HCT116 (cell line): ENCODE results near the gene CHD8. TPM values are rescaled to one million over a fixed set of nuclear protein-coding genes. Genes with fewer than 3 reads are reported as not detected.

Experiments
- ATAC-seq: fragments of 200-7000 bp; cut with Tn5 transposase; 2 replicates; pipeline ENCODE4 v1.9.1; 2020; ENCODE audit warnings: mild to moderate bottlenecking, moderate library complexity
- BruUV-seq: library from RNA; stranded (reverse); fragments of 400-500 nt; replicated peaks from 2 replicates; lab custom pipeline; 2021; lab: Mats Ljungman, UMichigan
- CTCF ChIA-PET: fragments of 300-600 bp; sonication (Branson Sonifier 250); formaldehyde crosslinking; loops from one replicate; lab custom pipeline; 2021; ENCODE audit warnings: antibody characterized with exemption; lab: Charles Lee
- POLR2A ChIA-PET: fragments of 300-600, 350-600 bp; sonication (Branson Sonifier 250); formaldehyde crosslinking; loops from one replicate; lab custom pipeline; 2021; ENCODE audit warnings: antibody characterized with exemption; lab: Charles Lee
- RAD21 ChIA-PET, 2 experiments: fragments of 300-600 bp; sonication (Branson Sonifier 250); formaldehyde crosslinking; loops; one replicate each; lab custom pipeline; 2023; ENCODE audit warnings: low total read pairs in 2 of 2; ENCODE audit not compliant: uncharacterized antibody in 2 of 2, unreplicated experiment in 2 of 2, low non-redundant PET in 1 of 2; lab: Charles Lee
- DNase-seq: peaks from one replicate; pipeline ENCODE4 v3.0.0-alpha.2; 2010; ENCODE audit warnings: low read depth, low spot score
- H2AFZ ChIP-seq: fragments of 200-600 bp; shearing (Covaris generic), sonication (generic); 2 replicates; pipeline ENCODE4 v1.6.1; 2017; ENCODE audit warnings: low read depth, mixed run types, mixed read lengths, antibody characterized with exemption, low read length; ENCODE audit not compliant: poor library complexity, severe bottlenecking
- H3K27ac ChIP-seq: 2 replicates; pipeline ENCODE4 v1.5.1; 2012; ENCODE audit warnings: low read depth, low read length
- H3K27me3 ChIP-seq: fragments of 200-600 bp; sonication (generic); 2 replicates; pipeline ENCODE4 v1.6.1; 2016; ENCODE audit warnings: mixed run types, low read length, mixed read lengths; ENCODE audit not compliant: insufficient read depth
- H3K36me3 ChIP-seq, 2 experiments: fragments of 200-500 bp in 1 of 2; fragments of 200-600 bp in 1 of 2; sonication (Bioruptor generic) in 1 of 2; sonication (generic) in 1 of 2; 2 replicates each; pipeline versions ENCODE4 v1.5.1 to v1.6.1; 2014 to 2016; ENCODE audit warnings: low read length in 2 of 2, inconsistent platforms in 1 of 2, mixed read lengths in 1 of 2, mixed run types in 1 of 2; ENCODE audit not compliant: insufficient read depth in 2 of 2, control insufficient read depth in 1 of 2
- H3K4me1 ChIP-seq, 2 experiments: fragments of 200-600 bp in 1 of 2; sonication (generic) in 1 of 2; 2 replicates each; pipeline versions ENCODE4 v1.5.1 to v1.6.1; 2012 to 2017; ENCODE audit warnings: low read length in 2 of 2, inconsistent platforms in 1 of 2, mild to moderate bottlenecking in 1 of 2, mixed read lengths in 1 of 2, mixed run types in 1 of 2, moderate library complexity in 1 of 2; ENCODE audit not compliant: insufficient read depth in 2 of 2, control insufficient read depth in 1 of 2
- H3K4me2 ChIP-seq: fragments of 200-600 bp; sonication (generic); 2 replicates; pipeline ENCODE4 v1.6.1; 2017; ENCODE audit warnings: mixed run types, low read length, mixed read lengths
- H3K4me3 ChIP-seq, 2 experiments: fragments of 200-600 bp in 1 of 2; sonication (generic) in 1 of 2; replicated peaks in 1 of 2; 2 replicates each; pipeline ENCODE4 v1.5.1; 2011 to 2016; ENCODE audit warnings: low read length in 2 of 2, control low read depth in 1 of 2, low read depth in 1 of 2, mild to moderate bottlenecking in 1 of 2, mixed read lengths in 1 of 2, mixed run types in 1 of 2
- H3K79me2 ChIP-seq: fragments of 200-600 bp; sonication (generic); 2 replicates; pipeline ENCODE4 v1.6.1; 2017; ENCODE audit warnings: mild to moderate bottlenecking, mixed run types, low read length, moderate library complexity, mixed read lengths; ENCODE audit not compliant: insufficient read depth
- H3K9ac ChIP-seq: fragments of 200-600 bp; sonication (generic); 2 replicates; pipeline ENCODE4 v1.6.1; 2016; ENCODE audit warnings: low read length, mixed read lengths
- H3K9me2 ChIP-seq: fragments of 200-600 bp; sonication (generic), shearing (Covaris generic); 2 replicates; pipeline ENCODE4 v1.6.1; 2017; ENCODE audit warnings: mixed run types, mild to moderate bottlenecking, moderate library complexity; ENCODE audit not compliant: insufficient read depth
- H3K9me3 ChIP-seq, 2 experiments: fragments of 200-500 bp in 1 of 2; fragments of 200-600 bp in 1 of 2; sonication (Bioruptor generic) in 1 of 2; sonication (generic) in 1 of 2; 2 replicates each; pipeline ENCODE4 v1.6.1; 2014 to 2017; ENCODE audit warnings: low read length in 2 of 2, mixed read lengths in 2 of 2, inconsistent platforms in 1 of 2, low read depth in 1 of 2, mild to moderate bottlenecking in 1 of 2, mixed run types in 1 of 2, moderate library complexity in 1 of 2; ENCODE audit not compliant: control insufficient read depth in 1 of 2, insufficient read depth in 1 of 2
- H4K20me1 ChIP-seq: fragments of 200-600 bp; sonication (generic), shearing (Covaris generic); 2 replicates; pipeline ENCODE4 v1.6.1; 2017; ENCODE audit warnings: mixed run types, mild to moderate bottlenecking, moderate library complexity; ENCODE audit not compliant: insufficient read depth
- ATF3 ChIP-seq: IDR thresholded peaks from 2 replicates; pipeline ENCODE4 v1.6.1; 2012
- CEBPB ChIP-seq: IDR thresholded peaks from 2 replicates; pipeline ENCODE4 v1.6.1; 2012; ENCODE audit warnings: low read depth
- EGR1 ChIP-seq: IDR thresholded peaks from 2 replicates; pipeline ENCODE4 v1.6.1; 2012; ENCODE audit warnings: low read depth
- POLR2AphosphoS5 ChIP-seq: IDR thresholded peaks from 2 replicates; pipeline ENCODE4 v1.6.1; 2011; ENCODE audit warnings: mild to moderate bottlenecking, low read depth, low read length, moderate library complexity
- SP1 ChIP-seq: IDR thresholded peaks from 2 replicates; pipeline ENCODE4 v1.6.1; 2012; ENCODE audit warnings: low read depth
- TCF7L2 ChIP-seq: IDR thresholded peaks from 2 replicates; pipeline ENCODE4 v1.7.0; 2011; ENCODE audit warnings: borderline replicate concordance, inconsistent platforms; ENCODE audit not compliant: insufficient read depth, insufficient read length; ENCODE audit errors: extremely low read depth
- YY1 ChIP-seq: IDR thresholded peaks from 2 replicates; pipeline ENCODE4 v1.6.1; 2011; ENCODE audit warnings: low read length, low read depth, moderate library complexity, mild to moderate bottlenecking; ENCODE audit not compliant: insufficient replicate concordance; ENCODE audit errors: extremely low read depth
- ZBTB33 ChIP-seq: IDR thresholded peaks from 2 replicates; pipeline ENCODE4 v1.6.1; 2011; ENCODE audit warnings: mild to moderate bottlenecking, low read length, moderate library complexity; ENCODE audit not compliant: insufficient replicate concordance; ENCODE audit errors: extremely low read depth
- ZFX ChIP-seq: fragments of 450-650 bp; IDR thresholded peaks from 2 replicates; pipeline ENCODE4 v1.6.1; 2017
- intact Hi-C: fragments of 100-400 bp; cut with micrococcal nuclease; formaldehyde crosslinking; loops from 2 replicates; pipeline ENCODE4 v1.10.0; 2022
- total RNA-seq: library from RNA; stranded (reverse); gene quantifications from one replicate; pipeline ENCODE4 v1.2.1, GENCODE V29; 2021; ENCODE audit not compliant: unreplicated experiment

The CHD8 gene
- total RNA-seq, 1 experiment from 2014 or later: 46.8 TPM

DNA sequence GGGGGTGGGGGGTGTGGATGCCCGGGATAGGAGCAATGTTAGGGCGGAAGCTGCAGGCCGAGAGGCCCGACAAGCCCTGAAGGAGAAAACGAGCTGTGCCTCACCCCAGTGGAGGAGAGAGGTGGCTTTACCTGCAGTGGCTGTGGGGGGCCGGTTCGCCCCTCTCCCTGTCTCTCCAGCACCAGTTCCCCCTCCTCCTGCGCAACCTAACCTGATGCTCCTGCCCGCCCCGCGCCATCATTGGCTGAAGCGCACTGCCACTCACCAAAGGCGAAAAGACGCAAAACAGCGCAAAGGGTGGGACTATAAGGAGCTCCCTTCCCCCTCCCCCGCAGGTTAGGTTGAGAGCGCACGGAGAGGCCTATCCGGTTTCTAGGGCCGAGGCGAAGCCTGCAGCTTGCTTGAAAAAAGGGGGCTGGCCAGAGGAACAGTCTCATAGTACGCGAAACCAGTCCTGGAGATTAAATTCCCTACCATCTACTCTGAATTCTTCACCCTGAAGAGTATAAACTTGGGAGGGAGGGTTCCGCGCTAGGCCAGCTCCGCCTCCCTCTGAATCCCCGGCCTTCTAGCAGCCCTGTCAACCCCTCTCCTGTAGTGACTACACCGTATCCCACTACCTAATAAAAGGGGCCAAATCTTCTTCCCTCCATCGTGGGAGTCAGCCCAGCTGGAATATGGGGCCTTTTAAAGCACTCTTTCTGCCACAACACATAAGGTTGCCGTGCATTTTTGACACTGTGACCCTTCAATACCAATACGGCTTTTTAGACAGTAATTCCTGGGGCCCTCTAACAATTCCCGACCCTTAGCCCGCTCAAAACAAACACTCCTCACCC, 18.6 kb downstream of the CHD8 start:
- peak overlapping the region; percentile 68 for H3K9ac ChIP-seq
- H4K20me1 ChIP-seq: no peaks in the 10 kb centered on the region
- DNase-seq: peak; percentile 97
- peak; percentile 99 for ATAC-seq
- H3K9me3 ChIP-seq: no peaks in the 10 kb centered on the region
- peak overlapping the region; percentile 62 to 64 for H3K4me3 ChIP-seq
- intact Hi-C loops: loop anchor here (1.0 kb wide), 2 partner anchors 19 to 39 kb away; partner anchors contain the start of genes CHD8 and RAB2B
- peaks cover 11 to 12% of the 10 kb centered on the region in 2 experiments; a peak in 3 of 4 replicates for H3K4me1 ChIP-seq
- no peaks in the 10 kb centered on the region for H3K27me3 ChIP-seq
- H3K9me2 ChIP-seq: no peaks in the 10 kb centered on the region
- peaks cover 97% of the 10 kb centered on the region for H3K79me2 ChIP-seq
- peak overlapping the region; percentile 35 for H2AFZ ChIP-seq
- CTCF ChIA-PET: interaction anchor here (0.9 to 1.8 kb wide), 2 partner anchors 19 to 62 kb away, joined by 4 to 23 read pairs; partner anchors contain the start of gene CHD8
- BruUV-seq: TSS peak; percentile 70
- H3K4me2 ChIP-seq: peak overlapping the region; percentile 71
- RAD21 ChIA-PET: interaction anchor here in 1 of 2 experiments (1.5 kb wide), 1 partner anchor 19 kb away, joined by 4 read pairs; the partner anchor contains the start of gene CHD8
- H3K36me3 ChIP-seq: no peaks in the 10 kb centered on the region
- H3K27ac ChIP-seq: peak overlapping the region; percentile 61
- POLR2A ChIA-PET: interaction anchor here (0.8 to 2.6 kb wide), 5 partner anchors 9 to 74 kb away, joined by 3 to 34 read pairs (median 3); partner anchors contain the start of genes CHD8 and METTL3
- TF ChIP-seq TCF7L2 (peak; percentile 66), SP1 (peak; percentile 98), ZBTB33 (no peak), ATF3 (no peak), ZFX (peak; percentile 87), YY1 (peak; percentile 66), CEBPB (no peak), EGR1 (peak; percentile 74), POLR2AphosphoS5 (peak; percentile 75)
